ENCODE data around the gene TCIRG1.

Gene TCIRG1

DNA sequence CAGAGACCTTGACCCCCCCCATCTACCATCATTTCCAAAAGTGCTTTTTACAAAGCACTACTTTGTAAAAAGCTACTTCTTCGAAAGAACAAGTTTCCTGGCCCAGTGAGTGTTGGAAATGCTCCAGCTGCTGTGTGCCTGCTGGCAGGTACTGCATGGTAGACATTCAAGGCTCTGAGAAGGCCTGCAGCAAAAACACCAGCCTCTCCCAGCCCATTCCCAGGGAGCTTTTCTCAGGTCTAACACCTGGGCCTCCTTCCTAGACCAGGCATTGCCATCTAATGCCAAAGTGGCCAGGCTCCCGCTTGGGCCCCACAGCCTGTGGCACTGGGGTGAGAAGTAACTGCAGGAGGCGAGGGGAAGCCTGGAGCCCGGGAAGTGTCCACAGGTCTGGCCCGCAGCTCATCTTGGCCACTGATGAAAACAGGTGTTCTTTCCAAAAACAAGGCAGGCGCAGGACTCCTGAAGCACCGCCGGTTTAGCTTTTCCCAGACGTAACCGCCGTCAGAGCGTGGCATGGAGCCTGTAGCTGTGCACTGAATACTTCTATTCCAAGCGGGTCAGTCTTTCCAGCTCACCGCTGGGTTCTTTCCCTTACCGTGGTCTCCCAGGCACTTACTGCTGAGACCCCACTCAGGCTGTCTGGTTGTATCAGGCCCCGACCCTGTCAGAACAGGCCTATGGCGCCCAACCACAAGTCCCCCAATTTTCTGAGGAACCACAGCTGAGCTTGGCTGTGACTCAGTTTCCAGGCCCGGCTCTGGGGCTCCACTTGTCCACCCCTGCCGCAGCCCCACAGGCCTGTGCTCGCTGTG lies 1.2 kb upstream of the TCIRG1 start:
- DNase-seq (ENCODE audit: low read depth, low spot score): no peak

DNA sequence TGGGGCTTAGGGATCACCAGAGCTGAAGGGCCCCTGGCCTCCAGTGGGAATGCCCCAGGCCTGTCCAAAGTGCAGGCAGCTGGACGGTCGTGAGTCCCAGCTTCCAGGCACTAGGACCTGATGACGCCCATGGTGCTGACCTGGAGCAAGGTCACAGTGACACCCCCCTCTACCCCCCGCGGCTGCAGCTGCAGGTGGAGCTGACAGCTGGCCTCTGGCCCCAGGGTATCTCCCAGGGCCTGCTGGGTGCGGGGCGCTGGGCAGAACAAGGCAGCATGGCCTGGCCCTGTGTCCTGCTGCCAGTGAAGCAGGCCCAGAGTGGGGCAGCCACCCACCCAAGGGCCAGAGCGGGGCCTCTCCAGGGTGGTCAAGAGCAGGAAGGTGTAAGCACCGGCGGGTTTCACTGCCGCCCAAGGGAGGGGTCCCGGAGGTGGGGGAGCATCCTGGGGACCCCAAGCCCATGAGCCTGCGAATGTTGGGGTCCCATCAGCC lies 553 bp upstream of the TCIRG1 start:
- no peak for DNase-seq (ENCODE audit: low read depth, low spot score)

DNA sequence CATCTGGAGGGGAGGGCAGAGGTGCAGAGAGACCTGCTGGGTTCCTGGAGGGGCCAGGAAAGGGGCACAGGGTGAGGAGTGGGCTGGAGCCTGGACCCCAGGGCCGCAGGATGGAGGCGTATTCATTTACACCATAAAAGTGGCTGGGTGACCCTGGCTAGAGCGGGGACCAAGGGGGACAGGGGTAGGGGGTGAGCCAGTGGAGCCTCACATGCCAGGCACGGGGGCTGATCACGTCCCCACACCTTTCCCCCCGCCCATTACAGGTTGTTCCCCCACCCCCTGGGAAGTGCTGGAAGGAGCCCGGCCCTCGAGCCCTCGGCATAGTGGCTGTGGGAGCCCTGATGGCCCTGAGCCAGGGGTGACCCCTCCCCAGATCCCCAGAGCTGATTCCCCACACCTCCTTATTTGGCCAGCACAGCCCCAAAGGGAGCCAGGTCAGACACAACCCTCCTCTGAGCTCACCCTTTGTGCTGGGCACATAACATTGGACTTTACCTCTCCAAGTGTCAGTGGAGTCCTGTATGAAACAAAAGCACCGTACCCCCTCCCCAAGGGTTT lies 781 bp downstream of the TCIRG1 start:
- DNase-seq (ENCODE audit: low read depth, low spot score): no peak

DNA sequence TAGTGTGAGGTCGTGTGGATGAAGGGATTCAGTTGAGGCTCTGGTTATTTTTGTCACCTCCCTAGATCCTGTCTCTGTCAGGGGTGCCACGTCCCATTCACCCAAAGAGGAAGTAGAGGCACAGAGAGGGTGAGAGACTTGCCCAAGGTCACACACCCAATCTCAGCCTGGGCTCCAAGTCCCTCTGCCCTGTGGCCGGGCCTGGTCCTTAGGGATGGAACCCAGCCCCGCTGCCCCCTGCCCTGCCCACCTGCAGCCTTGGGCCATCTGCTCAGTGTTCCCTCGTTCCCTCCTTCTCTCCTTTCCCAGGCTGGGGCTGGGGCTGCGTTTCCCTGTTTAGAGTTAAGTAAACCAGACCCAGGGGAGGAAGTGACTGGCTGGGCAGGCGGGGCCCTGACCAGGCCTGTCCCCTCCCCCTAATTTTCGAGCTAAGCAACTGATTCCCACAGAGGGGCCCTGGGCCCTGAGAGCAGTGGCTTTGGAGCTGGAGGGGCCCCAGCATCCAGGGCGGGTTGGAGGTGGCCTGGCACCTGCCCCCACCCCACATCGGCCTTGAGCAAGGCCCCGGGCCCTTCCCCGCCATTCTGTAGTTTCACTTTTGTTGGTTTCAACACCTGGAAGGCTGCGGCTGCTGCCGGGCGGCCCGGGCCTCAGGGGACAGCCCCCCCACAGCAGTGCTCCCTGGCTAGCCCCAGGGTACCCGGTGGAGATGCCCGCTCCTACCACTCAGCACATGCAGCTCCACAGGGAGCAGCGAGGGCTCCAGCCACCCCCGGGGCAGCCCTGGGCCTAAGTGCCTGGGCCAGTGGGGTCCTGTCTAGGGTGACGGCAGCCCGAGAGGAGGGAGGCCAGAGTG lies 1.5 kb downstream of the TCIRG1 start:
- no peak for DNase-seq (ENCODE audit: low read depth, low spot score)

DNA sequence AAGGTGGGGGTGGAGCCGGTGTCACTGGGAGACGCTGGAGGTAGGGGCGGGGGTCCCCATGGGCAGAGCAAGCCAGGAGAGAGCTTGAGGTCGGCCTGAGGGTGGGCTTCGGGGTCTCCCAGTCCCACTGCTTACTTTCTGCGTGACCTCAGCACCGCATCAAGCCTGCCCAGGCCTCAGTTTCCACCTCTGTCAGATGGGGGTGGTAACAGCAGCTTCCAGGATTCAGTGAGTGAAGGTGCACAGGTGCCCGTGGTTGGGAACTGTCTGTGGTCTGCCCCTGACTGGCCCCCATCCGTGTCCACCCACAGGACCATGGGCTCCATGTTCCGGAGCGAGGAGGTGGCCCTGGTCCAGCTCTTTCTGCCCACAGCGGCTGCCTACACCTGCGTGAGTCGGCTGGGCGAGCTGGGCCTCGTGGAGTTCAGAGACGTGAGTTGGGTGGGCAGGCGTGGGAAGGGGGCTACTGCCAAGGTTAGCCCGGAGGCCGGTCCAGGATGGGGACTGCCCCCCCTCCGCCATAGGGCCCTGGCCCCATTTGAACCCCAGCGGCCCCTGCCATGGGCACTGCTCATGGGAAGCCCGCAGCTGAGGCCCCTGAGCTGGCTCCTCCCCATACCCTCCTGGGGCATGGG lies 2.2 kb downstream of the TCIRG1 start:
- no peak for DNase-seq (ENCODE audit: low read depth, low spot score)

DNA sequence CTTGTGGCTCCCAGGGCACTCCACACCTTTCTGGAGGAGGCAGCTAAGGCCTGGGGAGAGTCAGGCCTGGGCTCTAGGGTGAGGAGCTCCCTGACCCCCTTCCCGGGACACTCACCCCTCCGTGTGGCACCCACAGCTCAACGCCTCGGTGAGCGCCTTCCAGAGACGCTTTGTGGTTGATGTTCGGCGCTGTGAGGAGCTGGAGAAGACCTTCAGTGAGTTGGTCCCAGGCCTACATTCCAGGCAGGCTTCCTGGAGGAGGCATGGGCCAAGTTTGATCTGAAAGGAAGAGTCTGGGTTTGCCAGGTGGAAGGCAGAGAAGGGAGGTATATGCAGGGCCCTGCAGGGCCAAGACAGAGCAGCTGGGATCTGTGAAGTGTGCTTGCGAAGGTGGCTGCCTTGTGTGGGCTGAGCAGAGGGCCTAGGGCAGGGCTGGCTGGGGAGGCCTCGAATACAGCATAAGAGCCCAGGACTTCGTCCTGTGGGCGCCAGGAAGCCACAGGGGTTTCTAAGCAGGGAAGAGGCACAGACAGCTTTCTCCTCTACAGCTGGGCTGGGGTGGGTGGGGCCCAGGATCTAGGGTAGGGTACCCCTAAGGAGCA lies 2.9 kb downstream of the TCIRG1 start:
- no peak for DNase-seq (ENCODE audit: low read depth, low spot score)

DNA sequence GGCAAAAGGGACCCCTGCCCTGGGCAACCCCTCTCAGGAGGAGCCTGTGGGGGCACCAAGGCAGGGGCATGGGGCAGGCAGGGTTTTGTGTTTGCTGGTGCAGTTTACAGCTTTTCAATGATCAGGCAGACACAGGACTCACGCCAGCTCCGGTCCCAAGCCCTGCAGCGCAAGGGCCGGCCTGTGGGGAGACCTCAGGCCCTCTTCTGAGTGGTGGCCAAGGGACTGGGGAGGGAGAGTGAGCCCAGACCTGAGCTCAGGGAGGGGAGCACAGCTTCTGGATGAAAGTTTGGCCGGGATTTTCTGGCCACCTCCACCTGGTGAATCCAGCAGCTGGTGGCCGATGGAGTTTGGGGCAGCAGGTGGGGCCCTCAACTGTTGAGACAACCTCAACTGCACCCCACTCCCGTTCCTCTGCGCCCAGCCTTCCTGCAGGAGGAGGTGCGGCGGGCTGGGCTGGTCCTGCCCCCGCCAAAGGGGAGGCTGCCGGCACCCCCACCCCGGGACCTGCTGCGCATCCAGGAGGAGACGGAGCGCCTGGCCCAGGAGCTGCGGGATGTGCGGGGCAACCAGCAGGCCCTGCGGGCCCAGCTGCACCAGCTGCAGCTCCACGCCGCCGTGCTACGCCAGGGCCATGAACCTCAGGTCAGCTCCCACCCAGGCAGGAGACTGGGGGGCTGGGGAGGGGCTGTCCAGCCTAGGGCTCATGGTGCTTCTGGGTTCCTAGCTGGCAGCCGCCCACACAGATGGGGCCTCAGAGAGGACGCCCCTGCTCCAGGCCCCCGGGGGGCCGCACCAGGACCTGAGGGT lies 3.6 kb downstream of the TCIRG1 start:
- no peak for DNase-seq (ENCODE audit: low read depth, low spot score)

DNA sequence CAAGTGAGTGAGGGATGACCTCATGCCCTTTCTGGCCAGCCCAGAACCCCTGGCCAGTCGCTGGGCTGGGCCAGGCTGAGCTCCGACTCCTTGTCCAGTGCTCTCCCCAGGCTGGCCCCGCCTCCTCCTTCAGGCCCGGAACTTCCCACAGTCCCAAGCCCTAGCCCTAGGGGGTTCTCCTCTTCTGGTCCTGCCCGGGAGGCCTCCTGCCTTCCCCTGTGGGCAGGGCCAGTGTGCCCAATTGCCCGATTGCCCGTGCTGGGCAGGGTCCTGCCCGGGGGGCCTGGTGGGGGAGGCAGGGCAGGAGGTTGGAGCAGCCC lies 4.2 kb downstream of the TCIRG1 start:
- no peak for DNase-seq (ENCODE audit: low read depth, low spot score)

DNA sequence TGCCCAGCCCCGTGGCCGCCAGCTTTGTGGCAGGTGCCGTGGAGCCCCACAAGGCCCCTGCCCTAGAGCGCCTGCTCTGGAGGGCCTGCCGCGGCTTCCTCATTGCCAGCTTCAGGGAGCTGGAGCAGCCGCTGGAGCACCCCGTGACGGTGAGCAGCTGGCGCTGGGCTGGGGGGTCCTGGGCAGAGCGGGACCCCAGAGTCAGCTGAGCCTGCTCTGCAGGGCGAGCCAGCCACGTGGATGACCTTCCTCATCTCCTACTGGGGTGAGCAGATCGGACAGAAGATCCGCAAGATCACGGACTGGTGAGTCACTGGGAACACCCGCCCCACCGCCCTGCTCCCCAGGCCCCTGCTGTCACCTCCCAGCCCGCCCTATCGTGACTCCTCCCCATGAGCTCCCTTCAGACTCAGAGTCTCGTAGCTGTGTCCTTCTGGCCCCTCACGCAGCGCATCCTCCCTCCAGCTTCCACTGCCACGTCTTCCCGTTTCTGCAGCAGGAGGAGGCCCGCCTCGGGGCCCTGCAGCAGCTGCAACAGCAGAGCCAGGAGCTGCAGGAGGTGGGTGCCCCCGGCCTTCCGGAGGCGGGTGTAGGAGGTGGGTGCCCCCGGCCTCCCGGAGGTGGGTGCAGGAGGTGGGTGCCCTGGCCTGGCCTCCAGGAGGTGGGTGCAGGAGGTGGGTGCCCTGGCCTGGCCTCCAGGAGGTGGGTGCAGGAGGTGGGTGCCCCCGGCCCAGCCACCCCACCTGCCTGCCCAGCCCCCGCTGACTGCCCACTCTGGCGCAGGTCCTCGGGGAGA lies 4.7 kb downstream of the TCIRG1 start:
- no peak for DNase-seq (ENCODE audit: low read depth, low spot score)

DNA sequence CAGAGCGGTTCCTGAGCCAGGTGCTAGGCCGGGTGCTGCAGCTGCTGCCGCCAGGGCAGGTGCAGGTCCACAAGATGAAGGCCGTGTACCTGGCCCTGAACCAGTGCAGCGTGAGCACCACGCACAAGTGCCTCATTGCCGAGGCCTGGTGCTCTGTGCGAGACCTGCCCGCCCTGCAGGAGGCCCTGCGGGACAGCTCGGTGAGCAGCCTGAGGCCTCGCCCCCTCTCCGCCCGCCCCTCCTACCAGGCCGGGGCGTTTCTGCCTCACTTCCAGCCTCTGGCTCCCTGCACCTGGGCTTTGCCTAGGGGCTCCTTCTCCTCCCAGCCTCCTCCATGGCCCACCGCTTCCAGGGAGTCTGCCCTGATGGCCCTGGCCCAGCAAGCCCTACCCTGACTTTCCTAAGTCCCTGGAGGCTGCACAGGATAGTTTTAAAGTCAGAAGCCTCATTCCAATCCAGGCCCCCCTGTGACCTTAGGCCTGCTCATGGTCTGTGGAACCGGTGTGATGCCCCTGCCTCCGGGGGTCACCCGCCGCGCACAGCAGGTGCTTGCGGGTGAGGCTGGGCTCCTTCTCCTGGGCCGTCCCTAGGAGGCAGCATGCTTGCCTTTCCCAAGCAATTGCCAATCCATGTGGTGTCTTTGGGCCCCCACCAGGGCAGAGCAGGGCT lies 5.5 kb downstream of the TCIRG1 start:
- no peak for DNase-seq (ENCODE audit: low read depth, low spot score)

DNA sequence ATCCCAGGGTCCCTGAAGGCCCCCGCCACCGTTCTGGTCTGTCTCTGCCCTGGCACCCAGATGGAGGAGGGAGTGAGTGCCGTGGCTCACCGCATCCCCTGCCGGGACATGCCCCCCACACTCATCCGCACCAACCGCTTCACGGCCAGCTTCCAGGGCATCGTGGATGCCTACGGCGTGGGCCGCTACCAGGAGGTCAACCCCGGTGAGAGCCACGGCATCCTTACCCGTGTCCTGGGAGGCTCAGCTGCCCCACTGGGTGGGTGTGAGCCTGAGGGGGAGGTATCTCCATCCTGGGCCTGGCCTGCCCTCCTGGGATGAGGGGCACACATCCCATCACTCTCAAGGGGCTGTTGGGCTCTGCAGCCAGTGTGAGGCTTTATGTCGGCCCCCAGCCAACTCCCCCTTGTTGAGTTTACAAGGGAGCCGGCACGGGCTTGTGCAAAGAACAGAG lies 6.1 kb downstream of the TCIRG1 start:
- DNase-seq (ENCODE audit: low read depth, low spot score): no peak

DNA sequence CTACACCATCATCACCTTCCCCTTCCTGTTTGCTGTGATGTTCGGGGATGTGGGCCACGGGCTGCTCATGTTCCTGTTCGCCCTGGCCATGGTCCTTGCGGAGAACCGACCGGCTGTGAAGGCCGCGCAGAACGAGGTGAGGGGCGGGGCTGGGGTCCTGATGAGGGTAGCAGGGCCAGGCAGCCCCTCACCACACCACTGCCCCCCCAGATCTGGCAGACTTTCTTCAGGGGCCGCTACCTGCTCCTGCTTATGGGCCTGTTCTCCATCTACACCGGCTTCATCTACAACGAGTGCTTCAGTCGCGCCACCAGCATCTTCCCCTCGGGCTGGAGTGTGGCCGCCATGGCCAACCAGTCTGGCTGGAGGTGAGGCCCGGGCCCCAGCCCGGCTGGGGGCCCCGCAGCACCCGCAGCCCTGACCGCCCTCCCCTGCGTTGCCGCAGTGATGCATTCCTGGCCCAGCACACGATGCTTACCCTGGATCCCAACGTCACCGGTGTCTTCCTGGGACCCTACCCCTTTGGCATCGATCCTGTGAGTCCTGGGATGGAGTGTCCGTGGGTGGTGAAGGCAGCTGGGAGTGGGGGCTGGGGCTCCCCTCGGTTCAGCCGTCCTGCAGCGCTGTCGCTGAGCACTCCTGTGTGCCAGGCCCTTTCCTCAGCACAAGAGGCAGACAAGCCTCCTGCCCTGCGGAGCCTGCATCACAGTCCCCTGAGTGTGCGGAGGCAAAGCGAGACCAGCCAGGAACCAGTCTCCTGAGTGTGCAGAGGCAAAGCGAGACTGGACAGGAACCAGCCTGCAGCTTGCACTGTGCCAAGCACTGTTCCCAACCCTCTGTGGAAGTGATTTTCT lies 8.8 kb downstream of the TCIRG1 start:
- DNase-seq (ENCODE audit: low read depth, low spot score): no peak

DNA sequence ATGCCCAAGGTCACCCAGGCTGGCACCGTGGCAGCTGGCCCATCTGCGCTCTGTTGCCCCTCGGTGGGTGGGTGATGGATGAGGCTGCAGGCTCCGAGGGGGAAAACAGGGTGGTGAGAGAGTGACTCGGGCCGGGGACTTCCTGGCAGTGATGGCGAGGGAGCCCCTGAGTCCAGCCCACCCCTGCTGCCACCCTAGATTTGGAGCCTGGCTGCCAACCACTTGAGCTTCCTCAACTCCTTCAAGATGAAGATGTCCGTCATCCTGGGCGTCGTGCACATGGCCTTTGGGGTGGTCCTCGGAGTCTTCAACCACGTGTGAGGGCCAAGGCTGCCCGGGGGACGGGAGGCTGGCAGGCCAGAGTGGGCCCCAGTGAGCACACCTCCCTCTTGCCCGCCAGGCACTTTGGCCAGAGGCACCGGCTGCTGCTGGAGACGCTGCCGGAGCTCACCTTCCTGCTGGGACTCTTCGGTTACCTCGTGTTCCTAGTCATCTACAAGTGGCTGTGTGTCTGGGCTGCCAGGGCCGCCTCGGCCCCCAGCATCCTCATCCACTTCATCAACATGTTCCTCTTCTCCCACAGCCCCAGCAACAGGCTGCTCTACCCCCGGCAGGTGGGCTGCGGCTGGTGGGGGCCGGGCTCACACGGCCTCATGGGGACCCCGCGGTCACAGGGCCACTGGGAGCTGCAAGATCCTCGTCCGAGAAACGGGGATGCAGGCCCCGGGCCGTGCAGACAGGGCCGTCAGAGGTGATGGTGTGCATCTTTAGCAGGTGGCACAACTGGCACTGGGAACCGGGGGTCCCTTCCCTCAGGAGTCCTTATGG lies 10.1 kb downstream of the TCIRG1 start:
- no peak for DNase-seq (ENCODE audit: low read depth, low spot score)

DNA sequence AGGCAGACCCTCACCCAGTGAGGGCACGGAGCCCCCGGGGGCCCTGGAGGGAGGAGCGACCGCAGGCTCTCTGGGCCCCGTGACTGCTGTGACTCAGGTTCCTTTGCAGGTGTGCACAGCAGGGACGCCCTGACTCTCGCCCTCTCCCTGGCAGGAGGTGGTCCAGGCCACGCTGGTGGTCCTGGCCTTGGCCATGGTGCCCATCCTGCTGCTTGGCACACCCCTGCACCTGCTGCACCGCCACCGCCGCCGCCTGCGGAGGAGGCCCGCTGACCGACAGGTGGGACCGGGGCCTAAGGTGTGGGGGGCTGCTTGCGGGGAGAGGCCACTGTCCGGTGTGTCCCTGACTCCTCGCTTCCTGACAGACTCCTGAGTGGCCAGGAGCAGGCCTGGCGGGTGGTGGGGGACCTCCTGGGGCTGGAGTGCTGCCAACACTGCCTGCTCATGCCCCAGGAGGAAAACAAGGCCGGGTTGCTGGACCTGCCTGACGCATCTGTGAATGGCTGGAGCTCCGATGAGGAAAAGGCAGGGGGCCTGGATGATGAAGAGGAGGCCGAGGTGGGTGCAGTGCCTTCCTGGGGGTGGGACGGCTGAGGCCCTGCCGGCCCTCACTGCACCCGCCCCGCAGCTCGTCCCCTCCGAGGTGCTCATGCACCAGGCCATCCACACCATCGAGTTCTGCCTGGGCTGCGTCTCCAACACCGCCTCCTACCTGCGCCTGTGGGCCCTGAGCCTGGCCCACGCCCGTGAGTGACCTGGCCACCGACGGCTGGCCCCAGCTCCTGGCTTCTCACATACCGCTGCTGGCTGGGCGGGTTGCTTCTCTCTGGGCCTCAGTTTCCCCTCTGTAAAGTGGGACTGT lies 10.9 kb downstream of the TCIRG1 start:
- DNase-seq (ENCODE audit: low read depth, low spot score): no peak

DNA sequence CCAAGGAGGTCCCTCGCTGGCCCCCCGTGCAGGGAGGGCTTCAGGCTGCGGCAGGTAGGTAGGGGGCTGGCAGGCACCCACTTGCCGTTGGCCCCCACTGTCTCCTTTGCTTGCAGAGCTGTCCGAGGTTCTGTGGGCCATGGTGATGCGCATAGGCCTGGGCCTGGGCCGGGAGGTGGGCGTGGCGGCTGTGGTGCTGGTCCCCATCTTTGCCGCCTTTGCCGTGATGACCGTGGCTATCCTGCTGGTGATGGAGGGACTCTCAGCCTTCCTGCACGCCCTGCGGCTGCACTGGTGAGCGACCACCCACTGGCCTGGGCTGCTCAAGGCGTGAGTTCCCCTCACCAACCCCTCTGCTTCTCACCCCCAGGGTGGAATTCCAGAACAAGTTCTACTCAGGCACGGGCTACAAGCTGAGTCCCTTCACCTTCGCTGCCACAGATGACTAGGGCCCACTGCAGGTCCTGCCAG lies 11.6 kb downstream of the TCIRG1 start:
- DNase-seq (ENCODE audit: low read depth, low spot score): no peak

All from activated CD4-positive, CD25-positive, alpha-beta regulatory T cell treated with anti-CD3 and anti-CD28 coated beads, Interleukin-2, amount 50 U/mL, for 16 hours (primary cell).